OCI-LY7 (cell line): ENCODE data around the gene ASB18. TPM values are rescaled to one million over a fixed set of nuclear protein-coding genes. Genes with fewer than 3 reads are reported as not detected.

Experiments
- BruUV-seq: library from RNA; stranded (reverse); fragments of 400-500 nt; replicated peaks from 2 replicates; lab custom pipeline; 2021; lab: Mats Ljungman, UMichigan
- CTCF ChIA-PET: fragments of 300-600 bp; sonication (Branson Sonifier 250); formaldehyde crosslinking; loops from one replicate; lab custom pipeline; 2022; ENCODE audit warnings: antibody characterized with exemption; ENCODE audit not compliant: unreplicated experiment; lab: Charles Lee
- POLR2A ChIA-PET: fragments of 300-600 bp; sonication (Branson Sonifier 250); formaldehyde crosslinking; loops from one replicate; lab custom pipeline; 2022; ENCODE audit warnings: antibody characterized with exemption; lab: Charles Lee
- DNase-seq: peaks from one replicate; pipeline ENCODE4 v3.0.0-alpha.2; 2015; ENCODE audit warnings: low spot score
- H2AFZ ChIP-seq: fragments of 200-600 bp; sonication (generic), shearing (Covaris generic); 2 replicates; pipeline ENCODE4 v1.6.1; 2014; ENCODE audit warnings: mild to moderate bottlenecking, antibody characterized with exemption, low read length, moderate library complexity
- H3K27ac ChIP-seq: fragments of 200-600 bp; sonication (generic); 2 replicates; pipeline ENCODE4 v1.5.1; 2014; ENCODE audit warnings: mixed run types, low read depth, mild to moderate bottlenecking, moderate library complexity, low read length, inconsistent platforms; ENCODE audit not compliant: poor library complexity, severe bottlenecking
- H3K36me3 ChIP-seq: fragments of 200-600 bp; sonication (generic); 2 replicates; pipeline ENCODE4 v1.6.1; 2014; ENCODE audit warnings: mild to moderate bottlenecking, antibody characterized with exemption, low read length, moderate library complexity, mixed read lengths; ENCODE audit not compliant: insufficient read depth
- H3K4me1 ChIP-seq: fragments of 200-600 bp; sonication (generic); 2 replicates; pipeline ENCODE4 v1.5.1; 2014; ENCODE audit warnings: mild to moderate bottlenecking, low read length; ENCODE audit not compliant: insufficient read depth, poor library complexity, severe bottlenecking
- H3K4me2 ChIP-seq: fragments of 200-600 bp; sonication (generic); 2 replicates; pipeline ENCODE4 v1.6.1; 2014; ENCODE audit warnings: mild to moderate bottlenecking, low read length
- H3K4me3 ChIP-seq: fragments of 200-600 bp; sonication (generic); 2 replicates; pipeline ENCODE4 v1.5.1; 2014; ENCODE audit warnings: mild to moderate bottlenecking, low read depth, low read length; ENCODE audit not compliant: poor library complexity, severe bottlenecking
- H3K79me2 ChIP-seq: fragments of 200-600 bp; sonication (generic); 2 replicates; pipeline ENCODE4 v1.6.1; 2016; ENCODE audit warnings: low read depth, mild to moderate bottlenecking, low read length, moderate library complexity, mixed read lengths; ENCODE audit not compliant: insufficient read depth
- H3K9me2 ChIP-seq: fragments of 200-600 bp; sonication (generic); 2 replicates; pipeline ENCODE4 v1.6.1; 2016; ENCODE audit warnings: mild to moderate bottlenecking, low read length, mixed read lengths; ENCODE audit not compliant: insufficient read depth
- H3K9me3 ChIP-seq: fragments of 200-600 bp; sonication (generic); 2 replicates; pipeline ENCODE4 v1.6.1; 2014; ENCODE audit warnings: mild to moderate bottlenecking, mixed run types, low read length, mixed read lengths
- H4K20me1 ChIP-seq: fragments of 200-600 bp; sonication (generic); 2 replicates; pipeline ENCODE4 v1.6.1; 2014; ENCODE audit warnings: mild to moderate bottlenecking, antibody characterized with exemption, low read length, moderate library complexity, mixed read lengths; ENCODE audit not compliant: insufficient read depth
- CTCF ChIP-seq: fragments of 200-600 bp; sonication (generic); conservative IDR thresholded peaks from 2 replicates; pipeline ENCODE4 v1.5.1; 2014; ENCODE audit warnings: mild to moderate bottlenecking, antibody characterized with exemption, low read length, moderate library complexity, mixed read lengths
- EZH2phosphoT487 ChIP-seq: fragments of 200-600 bp; sonication (generic); IDR thresholded peaks from 2 replicates; pipeline ENCODE4 v1.6.1; 2018; ENCODE audit warnings: low read depth, borderline replicate concordance, mild to moderate bottlenecking, mixed run types, antibody characterized with exemption, low read length, moderate library complexity, mixed read lengths
- intact Hi-C: fragments of 100-400 bp; cut with micrococcal nuclease; formaldehyde crosslinking; loops from one replicate; pipeline ENCODE4 v1.10.0; 2022; ENCODE audit not compliant: unreplicated experiment
- total RNA-seq, 2 experiments: library from RNA; depleted of rRNA in 1 of 2; stranded (reverse); fragments of >200 nt in 1 of 2; shearing (Covaris generic) in 1 of 2; gene quantifications; 2 replicates each; pipeline ENCODE4 v1.2.3, GENCODE V29; 2014 to 2022

Gene ASB18
- total RNA-seq, 2 experiments from 2014 or later: not detected

GRCh38 chr2:236171680-236172254 is 92.4 kb downstream of the ASB18 start:
- Histone ChIP-seq H4K20me1 (no peaks in the 10 kb centered on the region), H3K79me2 (no peaks in the 10 kb centered on the region), H2AFZ (no peak overlapping the region), H3K27ac (no peak overlapping the region), H3K9me3 (no peaks in the 10 kb centered on the region), H3K36me3 (no peaks in the 10 kb centered on the region), H3K9me2 (no peaks in the 10 kb centered on the region), H3K4me3 (no peak overlapping the region), H3K4me2 (no peak overlapping the region), H3K4me1 (no peaks in the 10 kb centered on the region)
- TF ChIP-seq CTCF (no peak), EZH2phosphoT487 (no peak)
- POLR2A ChIA-PET: interaction anchor here (0.7 kb wide), 2 partner anchors 28 to 34 kb away, joined by 3 read pairs; no protein-coding TSS in a partner anchor
- no peak for DNase-seq
- intact Hi-C loops: no loop called here
- CTCF ChIA-PET: interaction anchor here (0.6 kb wide), 1 partner anchor 18 kb away, joined by 3 read pairs; no protein-coding TSS in a partner anchor
- no TSS peak for BruUV-seq

GRCh38 chr2:236171181-236171679 is 93.0 kb downstream of the ASB18 start:
- H3K4me2 ChIP-seq: no peak overlapping the region
- no peaks in the 10 kb centered on the region for H3K9me2 ChIP-seq
- H3K9me3 ChIP-seq: no peaks in the 10 kb centered on the region
- H3K79me2 ChIP-seq: no peaks in the 10 kb centered on the region
- H3K36me3 ChIP-seq: no peaks in the 10 kb centered on the region
- BruUV-seq: no TSS peak
- intact Hi-C loops: no loop called here
- no peaks in the 10 kb centered on the region for H3K4me1 ChIP-seq
- H4K20me1 ChIP-seq: no peaks in the 10 kb centered on the region
- ChIA-PET POLR2A (interaction anchor here (0.7 kb wide), 2 partner anchors 29 to 34 kb away, joined by 3 read pairs; no protein-coding TSS in a partner anchor), CTCF (no interaction called here)
- H3K27ac ChIP-seq: no peak overlapping the region
- no peak overlapping the region for H3K4me3 ChIP-seq
- no peak for DNase-seq
- TF ChIP-seq CTCF (no peak), EZH2phosphoT487 (no peak)
- H2AFZ ChIP-seq: no peak overlapping the region

- CTCF ChIA-PET: no interaction called here
- Histone ChIP-seq H3K4me3 (no peak overlapping the region), H3K36me3 (no peaks in the 10 kb centered on the region), H3K27ac (no peak overlapping the region), H3K4me2 (no peak overlapping the region), H4K20me1 (no peaks in the 10 kb centered on the region), H3K79me2 (no peaks in the 10 kb centered on the region), H3K9me2 (no peaks in the 10 kb centered on the region), H3K4me1 (no peaks in the 10 kb centered on the region), H3K9me3 (no peaks in the 10 kb centered on the region), H2AFZ (no peak overlapping the region)
- DNase-seq: no peak
- intact Hi-C loops: no loop called here
- no peak for TF ChIP-seq CTCF
- TF ChIP-seq EZH2phosphoT487: no peak
- BruUV-seq: no TSS peak
- POLR2A ChIA-PET: interaction anchor here (0.9 kb wide), 1 partner anchor 18 kb away, joined by 3 read pairs; no protein-coding TSS in a partner anchor
Observed at GRCh38 chr2:236170590-236171165, 93.5 kb downstream of the ASB18 start.
